ENCODE results near the gene CELF3. TPM values are rescaled to one million over a fixed set of nuclear protein-coding genes. Genes with fewer than 3 reads are reported as not detected.

CELF3 gene
- total and polyA plus RNA-seq, 2 donors (not counting 1 experiment from before 2014, with no cell fraction given): not detected

DNA sequence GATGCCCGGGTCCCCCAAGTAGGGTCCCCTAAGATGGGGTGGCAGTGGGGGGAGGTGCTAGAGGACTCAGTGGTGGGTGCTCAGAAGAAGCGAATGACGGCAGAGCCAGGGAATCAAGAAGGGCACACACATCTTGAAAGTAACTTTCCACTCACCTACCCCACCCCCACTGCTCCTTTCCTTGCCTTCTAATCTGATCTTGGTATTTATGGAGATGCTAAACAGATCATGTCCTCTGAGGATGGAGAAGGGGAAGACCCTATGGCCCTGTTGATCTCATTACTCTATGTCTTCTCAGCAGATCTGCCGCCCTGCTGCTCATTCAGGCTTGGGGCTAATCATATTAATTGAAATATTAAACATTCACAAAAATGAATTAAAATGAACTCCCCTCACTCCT, 2.1 kb upstream of the CELF3 start:
- intact Hi-C loops (cut with micrococcal nuclease): no loop called here

DNA sequence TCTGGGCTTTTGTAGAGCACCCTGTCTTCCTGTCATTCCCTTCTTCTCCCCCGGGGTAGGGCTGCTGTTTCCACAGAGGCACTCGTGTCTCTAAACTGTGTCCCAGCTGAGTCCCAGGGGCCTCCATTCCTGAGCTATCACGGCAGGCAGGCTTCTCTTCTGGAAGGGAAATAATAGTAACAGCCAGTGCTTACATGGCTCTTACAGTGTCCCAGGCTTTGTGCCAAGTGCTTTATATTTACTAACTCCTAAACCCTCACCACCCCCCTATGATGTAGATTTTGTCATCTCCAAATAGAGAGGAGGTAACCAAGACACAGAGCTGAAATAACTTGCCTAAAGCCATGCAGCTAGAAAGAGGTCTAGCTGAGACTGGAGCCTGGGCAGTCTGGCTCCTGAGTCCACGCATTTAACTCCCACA, 1.4 kb upstream of the CELF3 start:
- ChIA-PET CTCF (interaction anchor here (0.8 kb wide), 1 partner anchor 17 kb away, joined by 3 read pairs; no protein-coding TSS in a partner anchor), POLR2A (interaction anchor here (1.2 kb wide), 1 partner anchor 20 kb away, joined by 3 read pairs; no protein-coding TSS in a partner anchor)
- H3K4me1 ChIP-seq (ENCODE audit: control insufficient read depth in 2 of 2, insufficient read depth in 2 of 2, low read length in 2 of 2): peaks cover 20 to 27% of the 10 kb centered on the region in 2 donors
- H3K9me3 Mint-ChIP-seq (ENCODE audit: insufficient read depth): no peaks in the 10 kb centered on the region
- no peak overlapping the region for H3K27ac Mint-ChIP-seq
- H4K20me1 ChIP-seq (ENCODE audit: control insufficient read depth, insufficient read depth, low read length, poor library complexity, severe bottlenecking): no peaks in the 10 kb centered on the region
- H3K27me3 ChIP-seq (replicated peaks in 1 of 4; ENCODE audit: control extremely low read depth in 1 of 4, control insufficient read depth in 3 of 4, insufficient read depth in 4 of 4, low read length in 3 of 4): peaks cover 0 to 56% (median 26%) of the 10 kb centered on the region in 4 experiments
- H3K9me3 ChIP-seq (ENCODE audit: control extremely low read depth in 1 of 3, control insufficient read depth in 2 of 3, insufficient read depth in 1 of 3, low read length in 2 of 3): peaks cover 0 to 10% (median 0%) of the 10 kb centered on the region in 3 donors
- H3K27me3 Mint-ChIP-seq: peaks cover 67% of the 10 kb centered on the region
- no peak overlapping the region for H3K4me3 Mint-ChIP-seq
- no peak for ATAC-seq (ENCODE audit: low read depth)
- H2AFZ ChIP-seq (ENCODE audit: insufficient read depth, low read depth, low read length, poor library complexity, severe bottlenecking): no peak overlapping the region
- H3K4me2 ChIP-seq (replicated peaks; ENCODE audit: low read depth, low read length, poor library complexity, severe bottlenecking): no peak overlapping the region
- H3K9ac ChIP-seq (ENCODE audit: low read length): no peak overlapping the region
- no peak for DNase-seq
- TF ChIP-seq, protein P1, sequence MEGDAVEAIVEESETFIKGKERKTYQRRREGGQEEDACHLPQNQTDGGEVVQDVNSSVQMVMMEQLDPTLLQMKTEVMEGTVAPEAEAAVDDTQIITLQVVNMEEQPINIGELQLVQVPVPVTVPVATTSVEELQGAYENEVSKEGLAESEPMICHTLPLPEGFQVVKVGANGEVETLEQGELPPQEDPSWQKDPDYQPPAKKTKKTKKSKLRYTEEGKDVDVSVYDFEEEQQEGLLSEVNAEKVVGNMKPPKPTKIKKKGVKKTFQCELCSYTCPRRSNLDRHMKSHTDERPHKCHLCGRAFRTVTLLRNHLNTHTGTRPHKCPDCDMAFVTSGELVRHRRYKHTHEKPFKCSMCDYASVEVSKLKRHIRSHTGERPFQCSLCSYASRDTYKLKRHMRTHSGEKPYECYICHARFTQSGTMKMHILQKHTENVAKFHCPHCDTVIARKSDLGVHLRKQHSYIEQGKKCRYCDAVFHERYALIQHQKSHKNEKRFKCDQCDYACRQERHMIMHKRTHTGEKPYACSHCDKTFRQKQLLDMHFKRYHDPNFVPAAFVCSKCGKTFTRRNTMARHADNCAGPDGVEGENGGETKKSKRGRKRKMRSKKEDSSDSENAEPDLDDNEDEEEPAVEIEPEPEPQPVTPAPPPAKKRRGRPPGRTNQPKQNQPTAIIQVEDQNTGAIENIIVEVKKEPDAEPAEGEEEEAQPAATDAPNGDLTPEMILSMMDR (IDR thresholded peaks at IDR 0.05): no peak
- no peak for TF ChIP-seq EZH2 (IDR thresholded peaks at IDR 0.05; ENCODE audit: borderline replicate concordance, insufficient read depth, low read depth, low read length, poor library complexity, severe bottlenecking)
- no peaks in the 10 kb centered on the region for H3K36me3 ChIP-seq (replicated peaks in 1 of 2; ENCODE audit: control extremely low read depth in 1 of 2, control insufficient read depth in 1 of 2, extremely low read depth in 1 of 2, insufficient read depth in 2 of 2, low read length in 1 of 2)
- intact Hi-C loops (cut with micrococcal nuclease): no loop called here
- 0% methylated on average over 2 of the region's 4 CpGs for WGBS (ENCODE audit: insufficient coverage)
- peaks cover 29% of the 10 kb centered on the region for H3K4me1 Mint-ChIP-seq
- no peak overlapping the region for H3K4me3 ChIP-seq (ENCODE audit: control extremely low read depth in 1 of 5, extremely low read depth in 1 of 5, insufficient read depth in 1 of 5, low read depth in 2 of 5, low read length in 4 of 5)
- no peaks in the 10 kb centered on the region for H3K79me2 ChIP-seq (ENCODE audit: control insufficient read depth, insufficient read depth, low read length)
- H3K27ac ChIP-seq (ENCODE audit: low read length in 2 of 2): no peak overlapping the region

More for the DNA sequence above, 2.1 kb upstream of the CELF3 start:
- Mint-ChIP-seq H3K4me3 (no peak overlapping the region), H3K27ac (no peak overlapping the region), H3K4me1 (peaks cover 29% of the 10 kb centered on the region), H3K27me3 (peaks cover 64% of the 10 kb centered on the region), H3K9me3 (ENCODE audit: insufficient read depth) (no peaks in the 10 kb centered on the region)
- no CpG with 5 or more reads among the region's 4 CpGs for WGBS (ENCODE audit: insufficient coverage)
- Histone ChIP-seq H3K79me2 (ENCODE audit: control insufficient read depth, insufficient read depth, low read length) (no peaks in the 10 kb centered on the region), H3K27ac (ENCODE audit: low read length in 2 of 2) (no peak overlapping the region), H4K20me1 (ENCODE audit: control insufficient read depth, insufficient read depth, low read length, poor library complexity, severe bottlenecking) (no peaks in the 10 kb centered on the region), H3K4me1 (ENCODE audit: control insufficient read depth in 2 of 2, insufficient read depth in 2 of 2, low read length in 2 of 2) (peaks cover 20 to 27% of the 10 kb centered on the region in 2 donors), H3K9ac (ENCODE audit: low read length) (no peak overlapping the region), H3K36me3 (replicated peaks in 1 of 2; ENCODE audit: control extremely low read depth in 1 of 2, control insufficient read depth in 1 of 2, extremely low read depth in 1 of 2, insufficient read depth in 2 of 2, low read length in 1 of 2) (no peaks in the 10 kb centered on the region), H3K4me3 (ENCODE audit: control extremely low read depth in 1 of 5, extremely low read depth in 1 of 5, insufficient read depth in 1 of 5, low read depth in 2 of 5, low read length in 4 of 5) (no peak overlapping the region), H3K4me2 (replicated peaks; ENCODE audit: low read depth, low read length, poor library complexity, severe bottlenecking) (no peak overlapping the region), H3K9me3 (ENCODE audit: control extremely low read depth in 1 of 3, control insufficient read depth in 2 of 3, insufficient read depth in 1 of 3, low read length in 2 of 3) (peaks cover 0 to 10% (median 0%) of the 10 kb centered on the region in 3 donors), H3K27me3 (replicated peaks in 1 of 4; ENCODE audit: control extremely low read depth in 1 of 4, control insufficient read depth in 3 of 4, insufficient read depth in 4 of 4, low read length in 3 of 4) (peaks cover 0 to 58% (median 27%) of the 10 kb centered on the region in 4 experiments), H2AFZ (ENCODE audit: insufficient read depth, low read depth, low read length, poor library complexity, severe bottlenecking) (no peak overlapping the region)
- no peak for DNase-seq
- ATAC-seq (ENCODE audit: low read depth): no peak
- no peak for TF ChIP-seq EZH2 (IDR thresholded peaks at IDR 0.05; ENCODE audit: borderline replicate concordance, insufficient read depth, low read depth, low read length, poor library complexity, severe bottlenecking)
- TF ChIP-seq, protein P1 (IDR thresholded peaks at IDR 0.05): no peak
- CTCF ChIA-PET: no interaction called here
- POLR2A ChIA-PET: no interaction called here
